PFSK-1 (cell line): Measurements from ENCODE around the gene APEH.

Experiments
- FOXP2 ChIP-seq: optimal IDR thresholded peaks from 2 replicates; pipeline ENCODE3; 2011; ENCODE audit warnings: borderline replicate concordance, control low read depth, inconsistent platforms; ENCODE audit not compliant: insufficient read depth; ENCODE audit errors: extremely low read length, extremely low read depth
- POLR2AphosphoS5 ChIP-seq: IDR thresholded peaks from 2 replicates; pipeline ENCODE4 v1.6.1; 2012; ENCODE audit warnings: low read depth, mild to moderate bottlenecking, control low read depth, low read length, moderate library complexity
- REST ChIP-seq, 2 experiments: IDR thresholded peaks; 2 replicates each; pipeline versions ENCODE4 v1.6.1 to v1.8.0; 2011 to 2012; ENCODE audit warnings: low read depth in 2 of 2, low read length in 2 of 2, control low read depth in 1 of 2, inconsistent platforms in 1 of 2, mild to moderate bottlenecking in 1 of 2, moderate library complexity in 1 of 2; ENCODE audit not compliant: insufficient read depth in 1 of 2
- SIN3A ChIP-seq: IDR thresholded peaks from 2 replicates; pipeline ENCODE4 v1.6.1; 2012; ENCODE audit warnings: mild to moderate bottlenecking, low read length, moderate library complexity, borderline replicate concordance; ENCODE audit not compliant: insufficient read depth
- TAF1 ChIP-seq: IDR thresholded peaks from 2 replicates; pipeline ENCODE4 v1.6.1; 2012; ENCODE audit warnings: low read length, control low read depth, borderline replicate concordance; ENCODE audit not compliant: insufficient read depth

The APEH gene

GRCh38 chr3:49663831-49664230, 10.3 kb upstream of the APEH start:
- no peak for TF ChIP-seq TAF1
- TF ChIP-seq FOXP2: no peak
- no peak for TF ChIP-seq REST (IDR thresholded peaks at IDR 0.05; ENCODE audit: insufficient read depth in 1 of 2, low read depth in 2 of 2, low read length in 2 of 2)
- no peak for TF ChIP-seq POLR2AphosphoS5
- no peak for TF ChIP-seq SIN3A

- TF ChIP-seq FOXP2 (no peak), SIN3A (no peak), POLR2AphosphoS5 (no peak), TAF1 (no peak), REST (IDR thresholded peaks at IDR 0.05; ENCODE audit: insufficient read depth in 1 of 2, low read depth in 2 of 2, low read length in 2 of 2) (no peak)
Observed at GRCh38 chr3:49664300-49664699, 9.9 kb upstream of the APEH start.

GRCh38 chr3:49665822-49666519, 8.2 kb upstream of the APEH start:
- no peak for TF ChIP-seq TAF1
- no peak for TF ChIP-seq SIN3A
- TF ChIP-seq FOXP2: no peak
- TF ChIP-seq REST (IDR thresholded peaks at IDR 0.05; ENCODE audit: insufficient read depth in 1 of 2, low read depth in 2 of 2, low read length in 2 of 2): no peak
- TF ChIP-seq POLR2AphosphoS5: no peak

- no peak for TF ChIP-seq REST (IDR thresholded peaks at IDR 0.05; ENCODE audit: insufficient read depth in 1 of 2, low read depth in 2 of 2, low read length in 2 of 2)
- no peak for TF ChIP-seq TAF1
- TF ChIP-seq FOXP2: no peak
- TF ChIP-seq SIN3A: no peak
- TF ChIP-seq POLR2AphosphoS5: no peak
Observed at GRCh38 chr3:49666592-49666991, 7.6 kb upstream of the APEH start.

GRCh38 chr3:49667701-49668413, 6.3 kb upstream of the APEH start:
- TF ChIP-seq REST (IDR thresholded peaks at IDR 0.05; ENCODE audit: insufficient read depth in 1 of 2, low read depth in 2 of 2, low read length in 2 of 2): no peak
- no peak for TF ChIP-seq TAF1
- TF ChIP-seq POLR2AphosphoS5: no peak
- no peak for TF ChIP-seq SIN3A
- TF ChIP-seq FOXP2: no peak
